UCSD-AML1 (cell line): Measurements from ENCODE around the gene ENC1.
"Not testable (repeated sequence)": the region's sequence is repeated elsewhere in the genome, so short reads cannot be mapped to it uniquely, and the experiment has no call there.

Source experiments
- DNase-seq: peaks from one replicate; lab custom pipeline; 2025; ENCODE audit not compliant: unreplicated experiment; lab: John Stamatoyannopoulos, UW

Gene ENC1, protein sequence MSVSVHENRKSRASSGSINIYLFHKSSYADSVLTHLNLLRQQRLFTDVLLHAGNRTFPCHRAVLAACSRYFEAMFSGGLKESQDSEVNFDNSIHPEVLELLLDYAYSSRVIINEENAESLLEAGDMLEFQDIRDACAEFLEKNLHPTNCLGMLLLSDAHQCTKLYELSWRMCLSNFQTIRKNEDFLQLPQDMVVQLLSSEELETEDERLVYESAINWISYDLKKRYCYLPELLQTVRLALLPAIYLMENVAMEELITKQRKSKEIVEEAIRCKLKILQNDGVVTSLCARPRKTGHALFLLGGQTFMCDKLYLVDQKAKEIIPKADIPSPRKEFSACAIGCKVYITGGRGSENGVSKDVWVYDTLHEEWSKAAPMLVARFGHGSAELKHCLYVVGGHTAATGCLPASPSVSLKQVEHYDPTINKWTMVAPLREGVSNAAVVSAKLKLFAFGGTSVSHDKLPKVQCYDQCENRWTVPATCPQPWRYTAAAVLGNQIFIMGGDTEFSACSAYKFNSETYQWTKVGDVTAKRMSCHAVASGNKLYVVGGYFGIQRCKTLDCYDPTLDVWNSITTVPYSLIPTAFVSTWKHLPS

DNA sequence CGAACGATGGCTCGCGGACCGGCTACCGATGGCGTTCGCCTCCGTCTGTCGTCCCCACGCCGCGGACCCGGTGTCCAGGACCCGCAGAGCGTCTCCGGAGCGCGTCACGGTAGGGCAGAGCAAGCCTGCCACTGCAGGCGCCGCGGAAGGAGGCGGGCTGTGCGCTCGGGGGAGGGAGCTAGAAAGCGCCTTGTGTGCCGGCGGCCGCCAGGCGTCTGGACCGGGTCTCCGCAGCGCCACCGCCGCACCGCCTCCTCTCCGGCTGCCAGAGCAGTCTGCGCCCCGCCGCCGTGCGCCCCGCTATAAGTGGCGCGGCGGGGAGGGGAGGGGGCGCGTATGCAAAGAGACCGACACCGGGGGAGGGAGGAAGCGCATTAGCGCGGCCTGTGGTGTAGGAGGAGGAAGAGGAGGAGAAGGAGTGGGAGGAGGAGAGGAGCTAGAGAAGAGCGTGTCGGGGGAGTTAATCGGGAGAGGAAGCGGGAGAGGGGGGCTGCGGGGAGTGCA lies at the start of gene ENC1:
Gene ENC1, minus strand, starts transcription at position 279 of the 504 bp plus-strand sequence. CDS start 4,243 bp downstream, outside the sequence.
- peak; percentile 96 for DNase-seq

DNA sequence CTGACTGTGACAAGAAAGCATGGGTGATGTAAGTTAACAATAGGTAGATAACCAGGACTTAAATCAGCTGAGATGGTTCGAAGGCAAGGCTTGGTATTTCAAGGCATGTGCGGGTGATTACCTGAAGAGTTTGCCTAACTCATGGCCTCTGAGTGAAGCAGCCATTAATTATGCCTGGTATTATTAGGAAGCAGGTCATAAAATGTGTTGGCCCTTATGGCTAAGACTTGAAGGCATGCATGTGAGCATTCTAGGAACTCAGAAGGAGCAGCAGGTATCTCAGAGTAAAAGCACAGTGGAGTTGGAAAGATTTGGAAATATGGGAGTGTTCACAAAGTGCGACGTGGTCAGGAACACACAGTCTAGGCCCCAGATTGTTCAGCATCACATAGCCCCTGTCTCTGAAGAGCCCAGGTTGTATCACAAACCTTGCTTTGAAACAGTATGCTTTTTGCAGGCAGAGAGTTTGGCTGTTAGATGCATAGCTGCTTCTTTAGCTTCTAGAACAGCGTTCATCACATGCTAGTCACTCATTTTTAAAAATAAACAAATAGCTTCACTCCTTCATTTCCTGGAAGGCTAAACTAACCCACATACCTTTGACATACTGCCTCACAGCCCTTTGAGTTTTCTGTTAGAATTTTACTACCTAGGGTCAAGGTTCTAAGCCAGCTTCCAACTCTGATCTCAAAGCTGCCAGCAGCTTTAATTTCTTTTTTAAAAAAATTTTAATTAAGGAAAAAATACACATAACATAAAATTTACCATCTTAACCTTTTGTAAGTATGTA lies 46.6 kb upstream of the ENC1 start:
- DNase-seq = no peak

DNA sequence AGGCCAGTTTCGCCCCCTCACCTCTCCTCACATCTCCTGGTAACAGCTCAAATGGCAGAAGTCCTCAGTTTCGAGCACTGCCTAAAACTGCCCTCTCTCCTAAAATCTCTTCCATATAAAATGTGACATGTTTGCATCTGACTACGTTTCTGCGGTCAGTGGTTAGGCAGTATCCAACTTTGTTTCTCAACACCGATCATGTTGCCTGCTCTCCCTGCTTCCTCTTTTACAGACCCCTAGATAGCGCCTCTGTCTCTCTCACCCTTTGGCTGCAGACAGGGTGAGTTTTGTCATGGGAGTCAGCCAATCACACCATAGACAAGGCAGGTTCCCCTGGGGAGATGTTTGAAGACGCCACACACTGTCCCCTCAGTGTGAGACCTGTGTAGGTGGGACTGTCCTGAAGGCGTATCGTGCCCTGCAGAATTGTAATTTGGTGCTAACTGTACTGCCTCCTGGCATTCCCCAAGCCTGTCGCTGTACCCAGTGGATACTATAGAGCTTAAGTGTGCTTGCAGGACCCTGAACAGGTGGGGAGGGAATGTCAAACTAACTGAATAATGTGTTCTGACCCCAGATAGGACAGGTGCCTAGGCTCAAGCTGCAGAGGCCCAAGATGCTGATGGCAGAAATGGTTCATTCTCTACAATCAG lies 45.6 kb upstream of the ENC1 start:
- DNase-seq = no peak

DNA sequence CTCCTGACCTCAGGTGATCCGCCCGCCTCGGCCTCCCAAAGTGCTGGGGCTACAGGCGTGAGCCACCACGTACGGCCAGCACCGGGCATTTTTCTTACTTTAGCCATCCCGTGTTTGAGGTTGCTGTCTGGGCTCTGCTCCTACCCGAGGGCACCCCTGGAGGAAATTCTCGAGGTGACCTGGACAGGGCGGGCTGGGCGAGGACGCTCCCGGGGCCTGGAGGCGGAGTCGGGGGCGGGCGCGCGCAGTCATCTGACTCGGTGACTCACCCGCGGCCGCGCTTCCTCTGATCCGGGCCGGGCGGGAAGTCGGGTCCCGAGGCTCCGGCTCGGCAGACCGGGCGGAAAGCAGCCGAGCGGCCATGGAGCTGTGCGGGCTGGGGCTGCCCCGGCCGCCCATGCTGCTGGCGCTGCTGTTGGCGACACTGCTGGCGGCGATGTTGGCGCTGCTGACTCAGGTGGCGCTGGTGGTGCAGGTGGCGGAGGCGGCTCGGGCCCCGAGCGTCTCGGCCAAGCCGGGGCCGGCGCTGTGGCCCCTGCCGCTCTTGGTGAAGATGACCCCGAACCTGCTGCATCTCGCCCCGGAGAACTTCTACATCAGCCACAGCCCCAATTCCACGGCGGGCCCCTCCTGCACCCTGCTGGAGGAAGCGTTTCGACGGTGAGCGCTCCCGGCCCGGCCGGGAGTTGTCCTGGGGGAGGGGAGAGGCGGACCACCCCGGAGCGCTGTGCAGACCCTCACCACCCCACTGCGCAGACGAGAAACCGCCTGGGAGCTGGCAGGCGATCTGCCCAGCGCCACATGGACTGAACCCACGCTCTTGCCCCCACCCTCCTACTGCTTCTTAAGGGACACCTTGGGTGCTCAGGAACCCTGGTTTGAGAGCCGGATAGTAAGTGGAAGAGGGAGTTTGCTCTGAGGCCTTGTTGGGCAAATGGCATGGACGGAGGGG lies 44.6 kb upstream of the ENC1 start, which contains the start of gene HEXB:
Gene HEXB, plus strand, starts transcription at position 334 of the 952 bp plus-strand sequence. Its CDS starts 28 bp downstream, at position 362.
- peak; percentile 83 for DNase-seq

DNA sequence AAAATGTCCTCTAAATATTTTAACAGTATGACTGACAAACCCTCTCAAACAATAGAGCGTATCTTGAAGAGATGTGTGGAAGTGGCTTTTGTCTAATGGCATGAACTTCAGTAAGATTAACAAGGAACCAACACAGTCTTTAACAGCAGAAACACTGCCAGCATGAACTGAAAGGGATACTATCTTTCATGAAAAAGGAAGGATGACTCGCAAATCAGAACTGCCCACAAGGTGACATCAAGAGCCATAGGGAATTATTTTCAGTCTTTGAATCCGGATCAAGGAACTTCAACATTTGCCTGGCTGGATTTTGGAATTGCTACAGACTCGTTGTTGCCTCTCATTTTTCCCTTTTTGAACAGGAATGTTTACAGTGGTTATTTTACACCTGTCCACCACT lies 39.4 kb upstream of the ENC1 start:
- no peak for DNase-seq

DNA sequence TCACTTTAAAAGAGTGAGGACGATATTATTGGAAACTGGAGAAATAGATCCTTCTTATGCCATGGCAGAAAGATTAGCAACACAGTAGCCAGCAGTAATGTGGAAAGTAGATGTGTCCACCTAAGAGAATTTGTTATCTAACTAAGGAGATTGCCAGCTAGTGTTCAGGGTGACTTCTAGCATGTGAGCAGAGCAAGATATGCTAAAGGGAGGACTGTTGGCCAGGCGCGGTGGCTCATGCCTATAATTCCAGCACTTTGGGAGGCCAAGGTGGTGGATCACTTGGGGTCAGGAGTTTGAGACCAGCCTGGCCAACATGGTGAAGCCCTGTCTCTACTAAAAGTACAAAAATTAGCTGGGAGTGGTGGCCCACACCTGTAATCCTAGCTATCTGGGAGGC lies 38.8 kb upstream of the ENC1 start:
- DNase-seq = not testable (repeated sequence)

DNA sequence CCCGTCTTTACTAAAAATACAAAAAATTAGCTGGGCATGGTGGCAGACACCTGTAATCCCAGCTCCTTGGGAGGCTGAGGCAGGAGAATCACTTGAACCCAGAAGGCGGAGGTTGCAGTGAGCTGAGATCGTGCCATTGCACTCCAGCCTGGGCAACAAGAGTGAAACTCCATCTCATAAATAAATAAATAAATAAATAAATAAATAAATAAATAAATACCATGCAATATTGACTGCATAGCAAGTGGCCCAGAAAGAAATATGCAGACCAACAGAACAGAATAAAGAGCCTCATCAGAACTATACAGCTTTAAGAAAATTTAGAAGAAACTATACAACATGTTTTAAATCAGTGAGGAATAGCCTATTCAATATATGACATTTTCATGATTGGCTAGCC lies 37.6 kb upstream of the ENC1 start:
- DNase-seq = not testable (repeated sequence)

DNA sequence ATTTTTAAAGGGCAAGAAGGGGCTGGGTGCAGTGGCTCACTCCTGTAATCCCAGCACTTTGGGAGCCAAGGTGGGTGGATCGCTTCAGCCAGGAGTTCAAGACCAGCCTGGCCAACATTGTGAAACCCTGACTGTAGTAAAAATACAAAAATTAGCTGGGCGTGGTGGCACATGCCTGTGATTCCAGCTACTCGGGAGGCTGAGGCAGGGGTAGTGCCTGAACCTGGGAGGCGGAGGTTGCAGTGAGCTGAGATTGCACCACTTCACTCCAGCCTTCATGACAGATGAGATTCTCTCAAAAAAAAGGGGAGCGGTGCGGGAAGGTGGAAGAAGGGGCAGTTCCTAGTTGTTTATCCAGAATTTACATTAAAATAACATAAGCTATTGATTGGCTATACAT lies 35.9 kb upstream of the ENC1 start:
- not testable (repeated sequence) for DNase-seq

DNA sequence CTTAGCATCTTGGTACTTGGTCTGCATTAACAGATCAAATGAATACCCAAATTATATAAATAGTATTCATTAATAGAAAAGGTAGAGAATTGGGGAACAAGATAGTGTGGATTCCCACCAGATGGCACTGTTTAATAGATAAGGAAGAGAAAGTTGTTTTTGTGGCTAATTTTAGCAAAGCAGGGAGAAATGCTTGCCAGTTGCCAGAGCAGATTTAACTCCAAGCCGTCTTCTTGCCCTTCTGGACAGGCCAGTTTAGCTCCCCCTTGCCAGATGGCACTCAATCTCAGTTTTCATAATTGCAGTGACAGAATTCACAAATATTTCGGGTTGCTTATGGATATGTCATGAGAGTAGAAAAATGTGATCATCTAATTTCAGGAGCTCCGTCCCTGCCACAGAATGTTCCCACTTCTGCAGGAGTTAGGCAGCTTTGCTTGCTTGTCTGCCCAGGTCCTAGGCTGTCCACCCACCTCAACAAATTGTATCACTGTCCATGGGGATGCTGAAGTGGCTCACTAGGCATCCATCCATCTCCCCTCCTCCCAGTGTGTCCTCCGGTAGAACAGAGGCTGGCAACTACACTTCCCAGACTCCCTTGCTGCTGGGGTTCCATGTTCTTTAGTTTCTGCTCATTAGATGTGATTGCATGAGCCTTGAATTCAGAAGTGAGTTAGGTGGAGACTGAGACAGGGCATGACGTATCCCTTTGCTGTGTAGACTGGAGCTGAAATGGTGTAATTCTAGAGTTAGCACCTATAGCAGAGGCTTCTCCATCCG lies 32.7 kb upstream of the ENC1 start:
- no peak for DNase-seq

DNA sequence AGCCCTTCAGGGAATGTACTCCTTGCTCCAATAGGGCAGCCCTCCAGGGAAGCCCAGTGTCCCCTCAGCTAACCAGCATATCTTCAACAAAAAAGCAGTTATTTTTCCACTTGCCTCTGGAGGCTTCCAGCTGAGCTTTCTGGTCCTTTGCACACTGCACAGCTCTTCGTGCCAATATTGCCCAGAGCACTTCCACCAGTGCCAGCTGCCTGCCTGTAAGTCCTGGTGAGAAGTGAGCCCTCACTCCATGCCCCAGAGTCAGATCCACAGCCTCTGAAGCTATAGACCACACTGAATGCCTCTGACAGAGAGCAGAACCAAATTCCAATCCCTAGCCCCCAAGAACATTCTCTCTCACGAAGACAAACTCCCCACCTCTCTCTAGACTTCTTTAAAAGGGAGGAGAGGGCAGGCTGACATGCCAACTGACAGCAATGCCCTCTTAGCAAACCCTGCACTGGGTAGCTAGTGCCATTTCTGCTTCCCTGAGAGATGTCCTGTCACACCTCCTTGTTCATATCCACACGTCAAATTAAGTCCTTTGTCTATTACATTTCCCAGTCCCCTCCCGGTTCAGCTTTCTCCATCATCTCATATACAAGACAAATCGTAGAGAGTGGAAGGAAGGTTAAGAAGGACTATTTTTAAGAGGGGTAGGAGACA lies 31.8 kb upstream of the ENC1 start:
- DNase-seq = no peak

DNA sequence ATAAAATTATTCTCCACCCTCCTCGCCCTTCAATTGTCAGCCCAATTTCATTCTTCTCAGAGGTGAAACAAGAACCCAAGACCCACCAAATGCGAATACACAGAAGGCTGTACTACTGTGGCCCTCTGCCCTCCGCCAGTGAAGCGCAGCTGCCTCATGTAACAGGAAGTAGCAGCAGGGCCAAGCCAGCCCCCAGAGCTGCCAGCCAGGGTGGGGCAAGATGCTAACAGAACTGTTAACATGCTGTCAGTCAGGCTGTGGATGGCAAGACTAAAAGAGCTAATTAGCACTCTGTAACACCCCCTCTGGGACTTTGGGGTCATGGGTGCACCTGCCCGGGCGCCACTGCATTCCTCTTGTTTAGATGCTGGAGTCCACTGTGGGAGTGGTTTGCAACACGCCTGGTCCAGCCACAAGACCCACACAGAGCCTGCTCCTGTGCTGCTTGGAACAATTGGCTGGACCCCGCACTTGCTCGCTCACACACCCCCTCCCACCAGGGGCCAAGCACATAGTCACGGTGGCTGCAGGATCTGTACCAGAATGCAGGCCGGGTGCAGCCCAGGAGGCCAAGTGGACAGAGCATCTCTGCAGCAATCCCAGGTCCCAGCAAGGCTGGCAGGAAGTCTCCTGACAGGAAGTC lies 30.0 kb upstream of the ENC1 start:
- no peak for DNase-seq

DNA sequence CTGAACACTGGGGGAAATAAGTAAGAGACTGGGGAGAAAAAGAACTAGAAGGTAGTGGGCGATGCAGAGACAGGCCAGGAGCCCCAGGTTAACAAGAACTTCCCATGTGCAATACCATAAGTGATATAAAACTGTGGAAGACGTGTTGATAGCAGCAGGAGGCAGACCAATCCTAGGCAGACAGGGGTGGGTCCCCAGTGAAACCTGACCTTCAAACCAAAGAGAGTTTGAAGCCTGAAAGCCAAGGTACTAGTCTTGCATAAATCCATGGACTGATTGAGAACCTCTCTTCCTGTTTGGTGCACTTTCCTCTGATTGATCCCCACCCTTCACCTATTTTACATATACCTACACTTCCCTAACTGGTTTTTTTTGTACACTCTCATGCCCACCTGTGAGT lies 29.3 kb upstream of the ENC1 start:
- DNase-seq = no peak

DNA sequence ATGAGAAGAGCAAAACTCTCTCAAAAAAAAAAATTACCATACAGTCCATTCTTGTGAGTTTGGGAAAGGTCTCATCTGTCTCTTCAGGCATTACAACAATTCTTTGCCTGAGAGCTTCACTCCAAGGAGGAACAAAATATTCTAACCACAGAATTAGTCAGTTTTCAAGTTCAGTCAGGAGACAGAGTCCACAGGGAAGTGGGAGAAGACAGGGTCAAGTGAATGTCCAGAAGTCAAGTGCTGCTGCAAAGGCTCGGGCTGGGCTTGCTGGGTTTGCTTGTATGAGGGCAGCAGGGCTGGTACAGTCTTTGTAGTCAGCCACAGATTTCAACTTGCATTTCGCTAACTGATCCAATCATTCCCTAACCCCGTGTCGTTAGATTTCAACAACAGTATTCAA lies 26.9 kb upstream of the ENC1 start:
- no peak for DNase-seq

DNA sequence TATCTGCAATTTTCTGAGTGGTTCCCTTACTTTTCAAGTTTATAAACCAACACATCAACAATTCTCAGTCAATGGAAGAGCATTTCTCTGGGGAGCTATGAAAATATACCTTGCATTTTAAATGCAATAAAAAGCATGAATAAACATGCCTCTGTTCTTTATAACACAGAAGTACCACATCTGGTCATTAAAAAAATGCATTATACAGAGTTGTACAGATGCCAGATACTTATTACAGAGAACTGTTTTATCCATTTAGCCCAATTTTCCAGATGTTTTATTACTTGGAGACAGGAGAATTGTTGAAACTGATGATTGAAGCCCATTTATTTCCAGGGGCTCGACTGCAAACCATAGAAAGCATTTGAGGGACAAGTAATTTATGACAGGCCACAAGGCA lies 25.3 kb upstream of the ENC1 start:
- DNase-seq = no peak

DNA sequence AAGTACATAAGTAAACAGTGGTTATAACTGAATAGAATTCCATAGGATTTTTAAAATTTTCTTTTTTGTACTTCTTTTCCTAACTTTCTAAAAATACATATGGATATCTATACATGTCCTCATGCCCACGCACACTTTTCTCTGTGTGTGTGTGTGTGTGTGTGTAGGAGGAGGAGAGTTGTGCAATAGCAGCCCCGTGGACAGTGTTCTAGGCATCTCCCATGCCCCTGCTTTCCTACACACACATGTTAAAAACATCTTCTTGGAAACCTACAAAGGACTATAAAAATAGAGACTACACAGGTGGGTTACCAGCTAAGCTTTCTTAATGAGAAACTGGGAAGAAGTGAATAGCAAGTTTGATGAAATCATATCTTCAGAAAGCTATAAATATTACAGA lies 24.7 kb upstream of the ENC1 start:
- DNase-seq = no peak

DNA sequence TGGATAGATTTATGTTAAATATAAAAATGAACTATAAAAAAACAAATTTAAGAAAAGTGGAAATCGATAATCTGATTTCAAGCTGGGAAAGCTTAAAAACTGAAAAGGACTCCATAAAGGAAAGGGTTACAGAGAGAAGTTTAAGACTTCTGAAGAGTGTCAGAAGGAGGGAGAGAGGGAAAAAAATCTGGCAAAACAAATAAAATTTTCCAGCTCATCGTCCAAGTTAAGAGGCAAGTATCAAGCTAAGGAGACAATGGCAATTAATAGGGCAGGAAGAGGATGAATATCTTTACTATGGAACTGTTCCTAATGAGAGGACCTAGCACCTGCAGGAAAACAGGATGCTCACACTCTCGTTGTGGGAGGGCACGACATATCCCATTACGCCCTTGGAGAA lies 24.0 kb upstream of the ENC1 start:
- DNase-seq = no peak

DNA sequence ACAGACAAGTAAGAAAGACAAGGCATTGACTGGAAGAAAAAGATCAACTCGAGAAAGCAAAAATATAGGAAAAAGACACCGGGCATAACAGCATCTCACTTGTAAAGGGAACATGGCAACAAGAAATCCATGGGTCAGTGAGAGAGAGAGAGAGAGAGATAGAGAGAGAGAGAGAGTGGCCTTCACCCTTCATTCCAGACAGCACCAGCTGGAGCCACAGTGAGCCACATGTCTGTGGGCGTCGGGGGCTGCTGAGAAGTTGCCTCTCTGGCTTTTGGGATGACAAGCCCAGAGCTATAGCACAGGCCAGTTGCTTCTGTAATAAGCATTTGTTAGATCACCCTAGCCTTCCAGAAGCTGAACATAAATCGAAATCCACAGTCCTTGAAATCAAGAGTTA lies 20.3 kb upstream of the ENC1 start:
- no peak for DNase-seq

DNA sequence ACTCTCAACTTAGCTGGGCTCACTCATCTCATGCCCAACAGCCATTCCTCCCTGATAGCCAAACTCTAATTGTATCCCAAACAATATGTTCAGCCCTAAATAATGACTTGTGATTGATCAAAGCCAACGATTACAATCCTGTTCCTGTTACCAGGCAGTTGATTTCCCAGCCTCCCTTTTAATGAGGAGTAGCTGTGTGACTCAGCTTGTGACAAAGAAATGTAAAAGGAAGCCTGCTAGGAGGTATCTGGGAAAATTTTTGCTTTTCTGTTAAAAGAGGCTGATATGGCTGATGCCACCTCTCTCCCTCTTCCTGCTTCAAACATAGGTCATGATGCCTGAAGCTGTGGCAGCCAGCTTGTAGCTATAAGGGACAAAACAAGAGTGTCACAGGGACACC lies 19.6 kb upstream of the ENC1 start:
- no peak for DNase-seq
